ENCODE results near the gene RAB33B. TPM values are rescaled to one million over a fixed set of nuclear protein-coding genes. Genes with fewer than 3 reads are reported as not detected.

The RAB33B gene
- 24.4 and 35.0 TPM in 2 replicates for total RNA-seq

GRCh38 chr4:139454111-139455045 is at the start of gene RAB33B:
TSS of gene RAB33B (plus strand) at chr4:139454121. CDS start at chr4:139454196, 75 bp downstream.

Other genes with a start within 250 kb of the RAB33B start
- gene MGARP, start 173.9 kb upstream of the RAB33B start, total RNA-seq, result 9.1 and 59.3 TPM in 2 replicates
- gene NAA15, start 152.6 kb upstream of the RAB33B start, total RNA-seq, result 40.6 and 41.6 TPM in 2 replicates
- gene NDUFC1, start 151.6 kb upstream of the RAB33B start, total RNA-seq, result 41.2 and 55.9 TPM in 2 replicates
- gene SETD7, start 102.1 kb downstream of the RAB33B start, total RNA-seq, result 53.9 and 73.9 TPM in 2 replicates
- gene MGST2, start 211.7 kb downstream of the RAB33B start, total RNA-seq, result 78.9 and 159 TPM in 2 replicates

Data from epithelial cell of umbilical artery (primary cell).